CD4-positive, alpha-beta T cell treated with Interleukin-6 for 4 hours (primary cell): Measurements from ENCODE around the gene RGPD5.
"Not testable (repeated sequence)": the region's sequence is repeated elsewhere in the genome, so short reads cannot be mapped to it uniquely, and the experiment has no call there.

Source experiments
- DNase-seq: peaks from one replicate; pipeline ENCODE4 v3.0.0-alpha.2; 2020; ENCODE audit warnings: mixed read lengths

RGPD5 gene

DNA sequence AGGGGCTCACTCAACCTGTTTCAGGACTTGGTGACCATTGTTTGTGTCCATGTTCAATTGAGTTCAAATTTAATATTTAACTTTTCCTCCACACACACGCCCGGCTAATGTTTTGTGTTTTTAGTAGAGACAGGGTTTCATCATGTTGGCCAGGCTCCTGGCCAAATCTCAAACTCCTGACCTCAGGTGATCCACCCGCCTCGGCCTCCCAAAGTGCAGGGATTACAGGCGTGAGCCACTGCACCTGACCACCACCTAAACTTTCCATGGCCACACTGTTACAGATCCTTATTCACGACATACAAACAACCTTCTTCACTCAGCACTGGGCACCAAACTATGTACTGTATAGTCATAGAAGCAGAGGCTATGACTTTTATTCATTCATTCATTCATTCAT, 100.0 kb downstream of the RGPD5 start:
- DNase-seq = not testable (repeated sequence)

DNA sequence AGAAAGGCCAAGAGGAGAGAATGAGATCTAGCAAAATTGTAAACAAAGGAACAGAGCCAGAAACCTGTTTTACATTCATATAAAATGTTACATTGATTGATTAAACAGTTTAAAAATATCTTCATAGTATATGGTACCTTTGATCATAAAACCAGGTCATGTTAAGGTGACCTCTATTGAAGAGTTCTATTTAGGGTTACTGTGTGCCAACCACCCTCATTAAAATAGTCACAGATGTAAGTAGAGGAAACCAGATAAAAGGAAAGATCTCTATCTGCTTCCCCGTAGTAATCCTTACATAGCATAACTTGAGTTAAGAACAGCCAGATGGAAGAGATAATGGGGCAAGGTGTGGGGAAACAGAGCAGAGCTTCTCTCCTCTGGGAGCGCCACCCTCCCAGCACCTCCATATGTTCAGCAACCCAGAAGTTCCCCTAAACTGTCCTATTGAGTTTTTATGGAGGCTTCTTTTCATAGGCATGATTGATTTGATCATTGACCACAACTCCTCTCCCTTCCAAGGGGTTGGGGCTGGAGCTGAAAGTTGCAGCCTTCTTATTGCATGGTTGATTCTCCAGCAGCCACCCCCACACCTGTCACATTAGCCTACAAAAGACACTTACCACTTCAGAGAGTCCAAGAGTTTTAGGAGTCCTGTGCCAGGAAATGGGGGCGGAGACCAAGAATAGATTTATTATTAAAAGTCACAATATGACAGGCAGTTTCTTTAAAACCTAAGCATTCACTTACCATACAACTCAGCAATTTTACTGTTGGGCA, 101.2 kb downstream of the RGPD5 start:
- DNase-seq = not testable (repeated sequence)

GRCh38 chr2:109896212-109896611, 102.1 kb downstream of the RGPD5 start:
- not testable (repeated sequence) for DNase-seq

- not testable (repeated sequence) for DNase-seq
Observed at GRCh38 chr2:109897769-109898461, 103.8 kb downstream of the RGPD5 start.

- not testable (repeated sequence) for DNase-seq
Observed at GRCh38 chr2:109898462-109899336, 104.6 kb downstream of the RGPD5 start, which contains the start of gene LIMS3. TSS of gene LIMS3 (plus strand) at chr2:109898688. CDS start at chr2:109898729, 41 bp downstream.

DNA sequence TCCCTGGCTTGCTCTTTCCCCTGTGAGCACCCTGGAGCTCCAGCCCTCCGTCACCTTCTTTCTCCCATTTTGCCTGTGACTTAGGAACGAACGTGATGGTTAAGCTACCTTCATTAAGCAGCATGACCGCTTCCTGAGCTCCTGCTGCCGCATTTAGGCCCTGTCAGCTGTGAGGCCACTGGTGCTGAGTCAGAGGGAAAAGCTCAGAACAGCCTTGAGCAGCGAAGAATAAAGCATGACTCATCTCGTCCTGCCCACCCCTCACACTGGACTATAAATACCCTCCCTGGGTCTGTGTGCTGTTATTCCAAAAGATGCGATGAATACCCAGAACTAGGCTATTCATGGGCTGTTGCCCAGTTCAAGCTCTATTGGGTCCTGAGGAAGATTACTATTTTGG, 111.7 kb downstream of the RGPD5 start:
- DNase-seq = not testable (repeated sequence)
